Cardiac fibroblast (primary cell): ENCODE results near the gene PPP1R2.

ENCODE experiments used
- DNase-seq, 2 donors: peaks; one replicate each; pipeline versions ENCODE4 v3.0.0 to v3.0.0-alpha.2; 2010; ENCODE audit warnings: low read depth in 2 of 2
- H3K4me3 ChIP-seq, 2 donors: replicated peaks in 1 of 2; 1 replicate in 1 of 2; 2 replicates in 1 of 2; pipeline ENCODE4 v1.5.1; 2011; ENCODE audit warnings: low read depth in 2 of 2, low read length in 2 of 2, mild to moderate bottlenecking in 2 of 2, moderate library complexity in 1 of 2
- TF ChIP-seq, protein P1 (sequence below): IDR thresholded peaks from one replicate; pipeline ENCODE4 v1.5.1; 2011; ENCODE audit warnings: low read depth, mild to moderate bottlenecking, low read length, inconsistent platforms

Gene PPP1R2

DNA sequence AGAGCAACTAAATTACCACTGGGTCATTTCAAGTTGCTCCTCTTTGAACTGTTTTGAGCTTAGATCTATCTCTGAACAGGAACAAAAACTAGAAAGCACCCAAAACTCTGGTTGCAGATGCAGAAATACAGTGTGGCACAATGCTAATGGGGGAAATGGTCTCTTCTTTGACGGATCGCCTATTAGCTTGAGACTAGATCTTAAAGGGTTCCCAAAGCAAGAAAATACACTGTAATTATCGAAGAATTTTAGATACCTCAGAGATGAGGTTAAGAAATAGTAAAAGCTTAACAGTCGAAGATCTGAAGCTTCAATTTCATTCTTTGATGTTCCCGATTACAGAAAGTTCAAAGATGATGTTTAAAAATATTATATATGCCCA, 818 bp downstream of the PPP1R2 start:
- H3K4me3 ChIP-seq = peak overlapping the region; percentile 81 to 84
- peak in 1 of 2 donors; percentile 30 for DNase-seq
- TF ChIP-seq, protein P1, sequence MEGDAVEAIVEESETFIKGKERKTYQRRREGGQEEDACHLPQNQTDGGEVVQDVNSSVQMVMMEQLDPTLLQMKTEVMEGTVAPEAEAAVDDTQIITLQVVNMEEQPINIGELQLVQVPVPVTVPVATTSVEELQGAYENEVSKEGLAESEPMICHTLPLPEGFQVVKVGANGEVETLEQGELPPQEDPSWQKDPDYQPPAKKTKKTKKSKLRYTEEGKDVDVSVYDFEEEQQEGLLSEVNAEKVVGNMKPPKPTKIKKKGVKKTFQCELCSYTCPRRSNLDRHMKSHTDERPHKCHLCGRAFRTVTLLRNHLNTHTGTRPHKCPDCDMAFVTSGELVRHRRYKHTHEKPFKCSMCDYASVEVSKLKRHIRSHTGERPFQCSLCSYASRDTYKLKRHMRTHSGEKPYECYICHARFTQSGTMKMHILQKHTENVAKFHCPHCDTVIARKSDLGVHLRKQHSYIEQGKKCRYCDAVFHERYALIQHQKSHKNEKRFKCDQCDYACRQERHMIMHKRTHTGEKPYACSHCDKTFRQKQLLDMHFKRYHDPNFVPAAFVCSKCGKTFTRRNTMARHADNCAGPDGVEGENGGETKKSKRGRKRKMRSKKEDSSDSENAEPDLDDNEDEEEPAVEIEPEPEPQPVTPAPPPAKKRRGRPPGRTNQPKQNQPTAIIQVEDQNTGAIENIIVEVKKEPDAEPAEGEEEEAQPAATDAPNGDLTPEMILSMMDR = no peak

DNA sequence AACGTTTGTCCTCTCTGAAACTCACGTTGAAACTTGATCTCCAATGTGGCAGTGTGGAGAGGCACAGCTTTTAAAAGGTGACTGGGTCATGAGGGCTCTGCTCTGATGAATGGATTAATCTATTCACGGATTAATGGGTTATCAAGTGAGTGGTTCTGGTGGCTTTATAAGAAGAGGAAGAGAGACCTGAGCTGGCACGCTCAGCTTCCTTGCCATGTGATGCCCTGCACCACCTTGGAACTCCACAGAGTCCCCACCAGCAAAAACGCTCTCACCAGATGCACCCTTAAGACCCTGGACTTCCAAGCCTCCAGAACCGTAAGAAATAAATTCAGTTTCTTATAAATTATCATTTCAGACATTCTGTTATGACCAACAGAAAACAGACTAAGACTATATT, 2.6 kb downstream of the PPP1R2 start:
- no peak for DNase-seq
- no peak overlapping the region for H3K4me3 ChIP-seq
- TF ChIP-seq, protein P1 = no peak

DNA sequence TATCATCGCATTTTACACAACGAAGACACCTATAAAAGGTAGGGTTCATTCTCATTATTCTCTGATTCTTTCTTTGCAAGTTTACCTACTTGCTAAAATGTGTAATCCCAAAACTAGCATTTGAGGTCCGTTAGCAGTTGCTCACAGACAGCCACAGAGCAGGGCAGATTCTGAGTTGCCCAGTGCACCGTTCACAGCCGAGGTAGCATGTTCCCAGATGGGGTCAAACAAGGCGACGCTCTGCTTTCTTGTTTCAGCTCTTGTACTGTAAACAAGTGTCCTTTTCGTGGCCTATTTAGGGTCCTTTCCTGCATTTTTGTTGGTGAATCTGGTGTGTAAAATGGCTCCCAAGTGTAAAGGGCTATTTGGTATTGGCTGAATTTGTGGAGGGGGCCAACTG, 3.1 kb downstream of the PPP1R2 start:
- TF ChIP-seq, protein P1 = no peak
- no peak overlapping the region for H3K4me3 ChIP-seq
- DNase-seq = no peak

DNA sequence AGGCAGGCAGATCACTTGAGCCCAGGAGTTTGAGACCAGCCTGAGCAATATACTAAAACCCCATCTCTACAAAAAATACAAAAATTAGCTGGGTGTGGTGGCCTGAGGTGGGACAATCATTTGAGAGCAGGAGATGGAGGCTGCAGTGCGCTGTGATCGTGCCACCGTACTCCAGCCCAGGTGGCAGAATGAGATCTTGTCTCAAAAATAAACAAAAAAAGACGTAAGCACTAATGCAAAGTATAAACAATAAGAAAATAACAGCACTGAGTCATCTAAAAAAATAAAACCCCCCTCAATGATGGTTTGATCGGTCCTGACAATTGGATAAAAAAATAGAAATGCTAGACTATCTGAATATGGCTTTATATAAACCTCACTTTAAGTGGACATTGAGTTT, 3.6 kb downstream of the PPP1R2 start:
- DNase-seq = no peak
- TF ChIP-seq, protein P1 = no peak
- no peak overlapping the region for H3K4me3 ChIP-seq

DNA sequence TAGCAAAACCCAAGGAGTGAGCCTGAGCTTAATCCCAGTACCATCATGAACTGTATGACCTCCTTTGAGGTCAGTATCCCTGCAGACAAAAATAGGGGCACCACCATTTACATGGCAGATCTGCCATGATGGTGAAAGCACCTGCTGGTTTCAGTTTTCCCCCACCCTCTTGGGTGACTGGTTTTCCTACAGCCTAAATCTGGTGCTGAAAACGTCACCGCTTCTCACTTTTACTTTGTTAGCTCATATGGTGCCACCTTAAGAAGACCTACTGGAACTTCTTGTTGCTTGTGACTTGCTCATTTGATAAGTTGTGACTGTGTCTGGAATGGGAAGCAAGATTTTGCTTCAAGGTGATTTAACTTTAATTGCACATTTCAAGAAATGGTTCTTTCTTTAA, 5.1 kb downstream of the PPP1R2 start:
- TF ChIP-seq, protein P1 = no peak

DNA sequence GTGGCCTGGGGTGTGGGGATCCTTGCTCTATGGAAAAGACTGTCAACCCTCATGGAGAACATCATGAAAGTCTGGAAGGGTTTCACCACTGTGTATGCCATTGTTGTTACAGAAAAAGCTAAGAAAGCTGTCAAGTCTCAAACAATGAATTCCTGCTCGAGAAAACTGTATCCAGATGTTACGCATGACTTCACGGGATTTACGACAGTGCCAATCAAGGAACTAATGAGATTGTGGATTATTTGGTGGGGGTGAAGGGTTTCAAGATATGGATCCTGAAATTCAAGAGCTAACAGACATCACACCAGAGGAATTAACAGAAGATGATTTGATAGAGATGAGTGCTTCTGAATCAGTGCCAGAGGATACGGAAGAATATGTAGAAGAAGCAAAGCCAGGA, 7.8 kb downstream of the PPP1R2 start:
- H3K4me3 ChIP-seq = no peak overlapping the region
- no peak for DNase-seq
- TF ChIP-seq, protein P1 = no peak

More for the DNA sequence above, 5.1 kb downstream of the PPP1R2 start:
- DNase-seq = no peak
- no peak overlapping the region for H3K4me3 ChIP-seq

DNA sequence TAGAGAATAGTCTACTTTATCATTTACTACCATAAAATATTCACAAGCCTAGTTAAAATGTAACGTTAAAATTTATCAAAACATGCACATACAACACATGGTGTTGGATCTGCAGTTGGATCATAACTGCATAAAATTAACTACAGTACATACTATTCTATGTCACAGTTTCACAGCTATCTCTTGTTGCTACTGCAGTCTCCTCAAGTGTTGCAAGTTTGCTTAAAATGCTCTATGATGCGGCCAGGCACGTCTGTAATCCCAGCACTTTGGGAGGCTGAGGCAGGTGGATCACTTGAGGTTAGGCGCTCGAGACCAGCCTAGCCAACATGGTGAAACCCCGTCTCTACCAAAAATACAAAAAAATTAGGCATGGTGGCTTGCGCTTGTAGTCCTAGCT, 10.3 kb downstream of the PPP1R2 start:
- TF ChIP-seq, protein P1 = no peak
- DNase-seq = no peak
- H3K4me3 ChIP-seq = no peak overlapping the region
